HepG2 (cell line): ENCODE measurements around the gene AP1S3. TPM values are rescaled to one million over a fixed set of nuclear protein-coding genes. Genes with fewer than 3 reads are reported as not detected.

ENCODE experiments used
- ADNP ChIP-seq: sonication (generic); formaldehyde crosslinking; IDR thresholded peaks from 2 replicates; pipeline ENCODE4 v1.4.0; 2020; ENCODE audit warnings: missing genetic modification reagents
- ARID5B ChIP-seq: IDR thresholded peaks from 2 replicates; pipeline ENCODE4 v1.4.0; 2020; ENCODE audit warnings: mild to moderate bottlenecking, missing genetic modification reagents
- ASH2L ChIP-seq: fragments of 300-600, 200-600 bp; sonication (generic); IDR thresholded peaks from 2 replicates; pipeline ENCODE4 v1.7.0; 2017; ENCODE audit warnings: low read depth, mild to moderate bottlenecking, moderate library complexity, mixed read lengths, low read length; ENCODE audit not compliant: insufficient read length
- GABPB1 ChIP-seq: IDR thresholded peaks from 2 replicates; pipeline ENCODE4 v1.6.1; 2016; ENCODE audit warnings: mild to moderate bottlenecking, missing genetic modification reagents, moderate library complexity, missing compliant biosample characterization
- HDAC6 ChIP-seq: fragments of 200-600 bp; sonication (generic); IDR thresholded peaks from 2 replicates; pipeline ENCODE4 v1.7.0; 2017; ENCODE audit warnings: mild to moderate bottlenecking, antibody characterized with exemption, low read length, low read depth
- IKZF4 ChIP-seq: sonication (generic); formaldehyde crosslinking; IDR thresholded peaks from 2 replicates; pipeline ENCODE4 v1.5.1; 2020; ENCODE audit warnings: borderline replicate concordance, mild to moderate bottlenecking, low read depth, missing genetic modification reagents; ENCODE audit errors: not compliant biosample characterization
- PRMT3 ChIP-seq: sonication (generic); formaldehyde crosslinking; IDR thresholded peaks from 2 replicates; pipeline ENCODE4 v1.8.1; 2022; ENCODE audit warnings: low read depth, mild to moderate bottlenecking, moderate library complexity, missing genetic modification reagents, borderline replicate concordance
- RAD21 ChIP-seq: fragments of 450-650 bp; formaldehyde crosslinking; IDR thresholded peaks from 2 replicates; pipeline ENCODE4 v1.5.0; 2020; ENCODE audit warnings: mild to moderate bottlenecking
- RNF219 ChIP-seq: sonication (generic); formaldehyde crosslinking; IDR thresholded peaks from 2 replicates; pipeline ENCODE4 v1.5.0; 2020; ENCODE audit warnings: mild to moderate bottlenecking, missing genetic modification reagents
- THAP11 ChIP-seq: IDR thresholded peaks from 2 replicates; pipeline ENCODE4 v1.6.1; 2016; ENCODE audit warnings: missing biosample characterization, missing genetic modification reagents
- ZNF652 ChIP-seq: IDR thresholded peaks from 2 replicates; pipeline ENCODE4 v1.6.1; 2016; ENCODE audit warnings: low read depth, borderline replicate concordance
- ZNF766 ChIP-seq: sonication (generic); formaldehyde crosslinking; IDR thresholded peaks from 2 replicates; pipeline ENCODE4 v1.5.0; 2020; ENCODE audit warnings: missing genetic modification reagents, borderline replicate concordance
- ZNF768 ChIP-seq: sonication (generic); formaldehyde crosslinking; IDR thresholded peaks from 2 replicates; pipeline ENCODE4 v1.4.0; 2020; ENCODE audit warnings: missing genetic modification reagents
- ZSCAN20 ChIP-seq: sonication (generic); formaldehyde crosslinking; IDR thresholded peaks from 2 replicates; pipeline ENCODE4 v1.4.0; 2020; ENCODE audit warnings: missing genetic modification reagents, mild to moderate bottlenecking, borderline replicate concordance
- polyA plus RNA-seq, 8 experiments: library from polyadenylated mRNA; depleted of rRNA in 3 of 8; stranded (reverse) in 7 of 8; unstranded in 1 of 8; fragments of >200 nt; fragmentation: Illumina TruSeq in 4 of 8; extraction: Trizol in 4 of 8; gene quantifications; 2 replicates each; pipeline versions ENCODE4 v1.2.1 to v1.2.3, GENCODE V29; 2011 to 2016; ENCODE audit warnings: low read depth in 4 of 8, missing spikeins in 1 of 8, mixed read lengths in 1 of 8; ENCODE audit not compliant: insufficient read depth in 1 of 8
- total RNA-seq, 5 experiments: library from RNA; depleted of rRNA; stranded (reverse); fragments of >200 nt; fragmentation: Illumina TruSeq; extraction: Trizol; gene quantifications; 2 replicates each; pipeline ENCODE4 v1.2.3, GENCODE V29; 2016; ENCODE audit warnings: low read depth in 1 of 5
- TF ChIP-seq, protein P1 (sequence below), 2 experiments: sonication (generic) in 1 of 2; formaldehyde crosslinking in 1 of 2; IDR thresholded peaks; 2 replicates each; pipeline versions ENCODE4 v1.4.0 to v1.6.1; 2016 to 2020; ENCODE audit warnings: borderline replicate concordance in 1 of 2, low read depth in 1 of 2, mild to moderate bottlenecking in 1 of 2, missing genetic modification reagents in 1 of 2

AP1S3 gene
- total and polyA plus RNA-seq, 2 of the 13 experiments (the other 11 are each of a cell fraction or from before 2014, with no cell fraction given): 3.0 to 16.3 TPM

- TF ChIP-seq, protein P1, sequence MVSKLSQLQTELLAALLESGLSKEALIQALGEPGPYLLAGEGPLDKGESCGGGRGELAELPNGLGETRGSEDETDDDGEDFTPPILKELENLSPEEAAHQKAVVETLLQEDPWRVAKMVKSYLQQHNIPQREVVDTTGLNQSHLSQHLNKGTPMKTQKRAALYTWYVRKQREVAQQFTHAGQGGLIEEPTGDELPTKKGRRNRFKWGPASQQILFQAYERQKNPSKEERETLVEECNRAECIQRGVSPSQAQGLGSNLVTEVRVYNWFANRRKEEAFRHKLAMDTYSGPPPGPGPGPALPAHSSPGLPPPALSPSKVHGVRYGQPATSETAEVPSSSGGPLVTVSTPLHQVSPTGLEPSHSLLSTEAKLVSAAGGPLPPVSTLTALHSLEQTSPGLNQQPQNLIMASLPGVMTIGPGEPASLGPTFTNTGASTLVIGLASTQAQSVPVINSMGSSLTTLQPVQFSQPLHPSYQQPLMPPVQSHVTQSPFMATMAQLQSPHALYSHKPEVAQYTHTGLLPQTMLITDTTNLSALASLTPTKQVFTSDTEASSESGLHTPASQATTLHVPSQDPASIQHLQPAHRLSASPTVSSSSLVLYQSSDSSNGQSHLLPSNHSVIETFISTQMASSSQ (IDR thresholded peaks at IDR 0.05; ENCODE audit: low read depth): no peak
- TF ChIP-seq, protein P1 (CRISPR knock-in tag; IDR thresholded peaks at IDR 0.05; ENCODE audit: borderline replicate concordance): peak; percentile 36; the same call in 1 of the 2 replicates
- peak; percentile 86 for TF ChIP-seq IKZF4
- peak; percentile 58 for TF ChIP-seq ZNF652 (CRISPR knock-in tag)
- no peak for TF ChIP-seq ADNP (CRISPR knock-in tag)
- TF ChIP-seq GABPB1 (CRISPR knock-in tag): peak; percentile 68; the same call in 1 of the 2 replicates
- TF ChIP-seq ZNF768: peak; percentile 39; the same call in 1 of the 2 replicates
- TF ChIP-seq THAP11: peak; percentile 30
- TF ChIP-seq ARID5B (CRISPR knock-in tag): 0 out of 2 replicates have a peak, but pooled peaks have one; percentile 39
- peak; percentile 71 for TF ChIP-seq ASH2L
- TF ChIP-seq RNF219 (CRISPR knock-in tag): no peak
- TF ChIP-seq ZNF766 (CRISPR knock-in tag): no peak
- 0 out of 2 replicates have a peak, but pooled peaks have one; percentile 49 for TF ChIP-seq PRMT3 (CRISPR knock-in tag)
- peak; percentile 76 for TF ChIP-seq RAD21 (CRISPR knock-in tag)
- no peak for TF ChIP-seq HDAC6
- 0 out of 2 replicates have a peak, but pooled peaks have one; percentile 19 for TF ChIP-seq ZSCAN20
Measured at GRCh38 chr2:223837287-223838061, at the start of gene AP1S3 (continued).
